HG03095 (cell line): Measurements from ENCODE around the gene CYP3A7.
A peak's percentile ranks its signal among the peaks of the same experiment; 100 is the strongest.
"Not testable (repeated sequence)": the region's sequence is repeated elsewhere in the genome, so short reads cannot be mapped to it uniquely, and the experiment has no call there.

Experiments used
- ATAC-seq: cut with Tn5 transposase; IDR thresholded peaks from one replicate; pipeline ENCODE4 v1.9.1; 2021; ENCODE audit warnings: moderate library complexity; ENCODE audit not compliant: unreplicated experiment

Gene CYP3A7

DNA sequence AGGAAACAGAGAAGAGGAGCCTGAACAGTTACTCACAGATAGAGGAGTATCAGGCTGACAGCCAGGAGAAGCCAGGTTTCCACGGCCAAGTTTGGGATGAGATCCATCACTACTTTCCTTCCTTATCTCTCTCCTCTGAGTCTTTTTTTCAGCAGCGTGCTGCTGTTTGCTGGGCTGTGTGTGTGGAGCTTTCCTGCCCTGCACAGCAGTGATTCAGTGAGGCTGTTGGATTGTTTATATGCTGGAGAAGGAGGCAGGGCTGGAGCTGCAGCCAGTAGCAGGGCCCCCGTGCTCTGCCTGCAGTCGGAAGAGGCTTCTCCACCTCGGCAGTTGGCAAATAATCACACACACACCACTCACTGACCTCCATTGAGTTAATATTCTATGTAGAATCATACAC, at the start of gene CYP3A7:
Gene CYP3A7 (minus strand): TSS at position 210 of the 400 bp plus-strand sequence. CDS start 103 bp downstream, at position 107.
- no peak for ATAC-seq

- ATAC-seq, result no peak
These were observed 49.0 kb upstream of the CYP3A7 start, which contains the start of gene CYP3A4 for GRCh38 chr7:99784007-99784406. Gene CYP3A4, minus strand, starts transcription at chr7:99784184. Its CDS starts 103 bp downstream, at chr7:99784081.

GRCh38 chr7:99782012-99782953, 47.3 kb upstream of the CYP3A7 start:
- no peak for ATAC-seq

DNA sequence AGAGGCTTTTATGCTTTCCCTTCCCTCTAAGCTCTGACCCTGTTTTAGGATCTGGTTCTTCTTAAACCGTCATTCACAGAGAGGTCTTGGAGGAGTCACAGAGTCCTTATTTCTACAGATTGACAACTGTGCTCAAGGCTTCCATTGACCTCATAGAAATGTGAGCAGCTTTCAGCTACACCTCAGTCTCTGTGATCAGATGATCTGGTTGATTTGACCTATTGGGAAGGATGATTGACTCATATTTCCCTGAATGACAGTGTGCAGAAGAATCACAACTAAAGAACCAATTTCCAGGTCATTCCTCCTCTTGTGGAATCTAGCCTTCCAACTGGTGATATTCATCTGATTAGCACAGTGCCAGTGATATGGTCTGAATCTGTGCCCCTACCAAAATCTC, 45.6 kb upstream of the CYP3A7 start:
- ATAC-seq, result no peak

GRCh38 chr7:99779949-99780348, 45.0 kb upstream of the CYP3A7 start:
- ATAC-seq, result no peak

DNA sequence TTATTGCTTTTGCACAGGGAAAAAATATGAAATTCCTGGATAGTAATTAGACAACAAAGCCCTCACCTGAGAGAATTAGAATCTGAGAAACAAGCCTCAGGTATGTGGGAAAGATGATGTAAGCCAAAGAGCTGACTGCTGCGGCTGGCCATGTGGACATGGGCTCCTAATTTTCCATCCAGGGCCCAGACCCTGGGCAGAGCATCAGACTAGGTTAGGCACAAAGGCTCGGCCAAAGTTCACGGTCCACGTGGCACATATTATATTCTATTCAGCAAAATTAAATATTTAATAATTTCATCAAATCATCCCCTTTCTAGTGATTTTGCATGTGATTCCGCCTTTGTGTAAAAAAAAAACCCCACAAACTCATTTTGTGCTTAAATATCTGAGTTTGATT, 43.9 kb upstream of the CYP3A7 start:
- no peak for ATAC-seq

DNA sequence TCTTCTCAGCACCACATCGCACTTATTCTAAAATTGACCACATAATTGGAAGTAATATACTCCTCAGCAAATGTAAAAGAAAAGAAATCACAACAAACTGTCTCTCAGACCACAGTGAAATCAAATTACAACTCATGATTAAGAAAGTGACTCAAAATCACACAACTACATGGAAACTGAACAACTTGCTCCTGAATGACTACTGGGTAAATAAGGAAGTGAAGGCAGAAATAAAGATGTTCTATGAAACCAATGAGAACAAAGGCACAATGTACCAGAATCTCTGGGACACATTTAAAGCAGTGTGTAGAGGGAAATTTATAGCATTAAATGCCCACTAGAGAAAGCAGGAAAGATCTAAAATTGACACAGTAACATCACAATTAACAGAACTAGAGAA, 38.4 kb upstream of the CYP3A7 start:
- ATAC-seq, result not testable (repeated sequence)

GRCh38 chr7:99772565-99772964, 37.6 kb upstream of the CYP3A7 start:
- ATAC-seq, result no peak

- ATAC-seq, result not testable (repeated sequence)
These were observed 34.5 kb upstream of the CYP3A7 start for GRCh38 chr7:99769494-99769893.

GRCh38 chr7:99768471-99768870, 33.5 kb upstream of the CYP3A7 start:
- ATAC-seq, result no peak

GRCh38 chr7:99767662-99768061, 32.7 kb upstream of the CYP3A7 start:
- peak; percentile 80 for ATAC-seq

DNA sequence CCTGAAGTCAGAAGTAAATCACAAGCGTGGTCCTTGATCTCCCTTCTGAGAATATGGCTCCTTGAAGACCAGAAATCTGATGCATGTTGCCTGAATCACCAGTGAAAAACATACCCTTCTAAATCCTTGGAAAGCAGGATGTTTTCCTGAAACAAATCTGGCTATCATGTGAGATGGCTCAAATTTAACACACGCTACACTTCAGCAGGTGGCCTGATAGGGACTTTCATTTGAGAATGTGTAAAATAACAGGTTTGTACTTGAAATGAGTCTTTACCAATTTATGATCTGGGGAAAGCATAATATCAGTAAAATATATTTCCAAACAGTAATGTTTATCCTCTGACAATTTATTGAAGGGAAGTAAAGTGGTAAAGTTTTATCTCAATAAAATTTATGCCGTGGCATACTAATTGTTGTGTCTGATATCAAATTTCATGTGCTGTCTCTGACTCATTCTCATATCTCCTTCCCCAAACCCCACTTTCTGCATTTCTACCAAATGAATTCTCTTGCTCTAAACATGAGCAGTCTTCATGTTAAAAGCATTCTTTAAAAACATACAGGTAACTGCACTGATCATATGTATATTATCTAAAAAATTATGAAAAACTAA, 31.6 kb upstream of the CYP3A7 start:
- ATAC-seq, result no peak

DNA sequence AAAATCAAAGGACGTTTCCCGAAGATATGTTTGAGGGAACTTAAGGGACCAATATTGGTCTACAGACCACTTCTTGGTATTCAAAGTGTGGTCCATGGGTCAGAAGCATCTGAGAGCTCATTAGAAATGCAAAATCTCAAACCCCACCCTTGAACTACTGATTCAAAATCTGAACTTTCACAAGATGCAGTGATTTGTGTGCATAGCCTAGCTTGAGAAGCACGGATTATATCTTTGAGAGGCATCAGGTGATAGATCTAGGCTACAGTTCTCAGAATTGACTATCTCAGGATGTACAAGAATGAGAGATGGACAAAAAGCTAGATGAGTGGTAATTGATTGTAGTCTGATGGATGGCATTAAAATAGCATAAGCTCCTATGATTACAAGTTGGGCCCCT, 29.5 kb upstream of the CYP3A7 start:
- ATAC-seq, result no peak

- no peak for ATAC-seq
These were observed 27.8 kb upstream of the CYP3A7 start for GRCh38 chr7:99762680-99763327.

DNA sequence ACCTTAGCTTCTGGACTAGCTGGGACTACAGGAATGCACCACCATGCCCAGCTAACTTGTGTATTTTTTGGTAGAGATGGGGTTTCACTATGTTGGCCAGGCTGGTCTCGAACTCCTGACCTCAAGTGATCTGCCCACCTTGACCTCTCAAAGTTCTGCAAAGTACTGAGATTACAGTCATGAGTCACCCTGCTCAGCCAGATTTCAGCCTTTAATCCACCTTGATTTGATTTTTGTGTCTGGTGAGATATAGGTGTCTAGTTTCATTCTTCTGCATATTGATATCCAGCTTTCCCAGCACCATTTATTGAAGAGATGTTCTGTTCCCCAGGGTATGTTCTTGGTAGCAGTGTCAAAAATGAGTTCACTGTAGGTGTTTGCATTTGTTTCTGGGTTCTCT, 20.1 kb upstream of the CYP3A7 start:
- ATAC-seq, result no peak

- no peak for ATAC-seq
These were observed 17.4 kb upstream of the CYP3A7 start for GRCh38 chr7:99752356-99752755.

DNA sequence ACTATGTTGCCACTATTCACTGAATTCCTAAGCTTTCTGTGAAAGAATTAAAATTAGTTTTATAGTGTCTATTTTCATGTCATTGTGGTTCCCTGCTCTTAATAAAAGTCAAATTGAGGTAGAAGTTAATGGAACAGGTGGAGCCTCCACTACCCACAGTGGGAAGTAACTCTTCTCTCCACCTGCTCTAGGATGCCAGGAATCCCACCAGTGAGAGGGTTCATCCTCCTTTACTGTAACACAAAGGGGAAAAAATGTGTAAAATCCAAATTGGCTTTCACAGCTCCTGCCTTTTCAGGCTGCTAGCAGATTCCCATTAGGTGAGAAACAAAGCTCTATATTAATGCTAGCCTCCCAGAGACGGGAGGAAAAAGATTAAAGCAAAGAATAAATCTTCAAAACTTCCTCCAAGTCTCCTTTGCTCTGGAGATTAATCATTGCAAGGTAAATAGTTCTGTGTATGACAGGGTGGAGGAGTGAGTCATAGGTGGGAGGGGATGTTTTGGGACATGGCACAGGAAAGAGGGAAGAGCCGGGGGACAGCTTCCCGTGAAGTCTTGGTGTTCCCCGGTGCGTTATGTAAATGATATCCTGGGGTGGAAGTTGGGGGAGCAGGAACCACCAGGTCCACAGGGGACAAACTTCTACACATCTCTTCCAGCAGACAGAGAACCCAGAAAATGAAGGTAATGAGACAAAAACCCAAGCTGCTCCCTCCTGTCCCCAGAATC, 16.5 kb upstream of the CYP3A7 start:
- ATAC-seq, result not testable (repeated sequence)

DNA sequence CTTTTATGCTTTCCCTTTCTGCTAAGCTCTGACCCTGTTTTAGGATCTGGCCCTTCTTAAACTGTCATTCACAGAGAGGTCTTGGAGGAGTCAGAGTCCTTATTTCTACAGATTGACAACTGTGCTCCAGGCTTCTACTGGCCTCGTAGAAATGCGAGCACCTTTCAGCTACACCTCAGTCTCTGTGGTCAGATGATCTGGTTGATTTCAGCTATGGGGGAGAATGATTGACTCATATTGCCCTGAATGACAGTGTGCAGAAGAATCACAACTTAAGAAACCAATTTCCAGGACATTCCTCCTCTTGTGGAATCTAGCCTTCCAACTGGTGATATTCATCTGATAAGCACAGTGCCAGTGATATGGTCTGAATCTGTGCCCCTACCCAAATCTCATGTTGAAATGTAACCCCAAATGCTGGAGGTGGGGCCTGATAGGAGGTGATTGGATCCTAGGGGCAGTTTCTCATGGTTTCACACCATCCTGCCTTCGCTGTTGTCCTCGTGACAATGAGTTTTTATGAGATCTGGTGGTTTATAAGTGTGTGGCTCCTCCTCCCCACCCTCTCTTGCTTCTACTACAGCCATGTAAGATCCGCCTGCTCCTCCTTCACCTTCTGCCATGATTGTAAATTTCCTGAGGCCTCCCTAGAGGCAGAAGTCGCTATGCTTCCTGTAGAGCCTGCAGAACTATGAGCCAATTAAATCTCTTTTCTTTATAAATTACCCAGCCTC, 14.0 kb upstream of the CYP3A7 start:
- ATAC-seq, result no peak

DNA sequence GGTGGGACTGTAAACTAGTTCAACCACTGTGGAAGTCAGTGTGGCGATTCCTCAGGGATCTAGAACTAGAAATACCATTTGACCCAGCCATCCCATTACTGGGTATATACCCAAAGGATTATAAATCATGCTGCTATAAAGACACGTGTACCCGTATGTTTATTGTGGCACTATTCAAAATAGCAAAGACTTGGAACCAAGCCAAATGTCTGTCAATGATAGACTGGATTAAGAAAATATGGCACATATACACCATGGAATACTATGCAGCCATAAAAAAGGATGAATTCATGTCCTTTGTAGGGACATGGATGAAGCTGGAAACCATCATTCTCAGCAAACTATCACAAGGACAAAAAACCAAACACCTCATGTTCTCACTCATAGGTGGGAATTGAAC, 11.9 kb upstream of the CYP3A7 start:
- not testable (repeated sequence) for ATAC-seq

DNA sequence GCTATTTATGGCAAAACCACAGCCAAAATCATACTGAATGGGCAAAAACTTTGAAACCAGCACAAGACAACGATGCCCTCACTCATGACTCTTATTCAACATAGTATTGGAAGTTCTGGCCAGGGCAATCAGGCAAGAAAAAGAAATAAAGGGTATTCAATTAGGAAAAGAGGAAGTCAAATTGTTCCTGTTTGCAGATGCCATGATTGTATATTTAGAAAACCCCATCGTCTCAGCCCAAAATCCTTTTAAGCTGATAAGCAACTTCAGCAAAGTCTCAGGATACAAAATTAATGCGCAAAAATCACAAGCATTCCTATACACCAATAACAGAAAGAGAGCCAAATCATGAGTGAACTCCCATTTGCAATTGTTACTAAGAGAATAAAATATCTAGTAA, 10.4 kb upstream of the CYP3A7 start:
- not testable (repeated sequence) for ATAC-seq
